Measurements from ENCODE around the gene GPR173. TPM values are rescaled to one million over a fixed set of nuclear protein-coding genes. Genes with fewer than 3 reads are reported as not detected.

Gene GPR173
- total and polyA plus RNA-seq, 2 of the 8 experiments (the other 6 are each of a cell fraction or from before 2014, with no cell fraction given) = 7.0 to 11.3 TPM

GRCh38 chrX:53126377-53126776 is 77.8 kb downstream of the GPR173 start:
- Histone ChIP-seq H2BK120ac (replicated peaks; ENCODE audit: low read depth, low read length) (no peak overlapping the region), H3K79me2 (ENCODE audit: control insufficient read depth in 1 of 2, insufficient read depth in 2 of 2, low read length in 2 of 2) (no peaks in the 10 kb centered on the region; a peak in 1 of 4 replicates), H3K9me3 (ENCODE audit: insufficient read depth in 2 of 2, low read depth in 1 of 2, low read length in 1 of 2) (no peaks in the 10 kb centered on the region), H3K36me3 (ENCODE audit: control insufficient read depth in 2 of 4, insufficient read depth in 4 of 4, low read length in 3 of 4) (peaks cover 0 to 2% (median 0%) of the 10 kb centered on the region in 4 experiments; a peak in 1 of 8 replicates), H3K27me3 (replicated peaks in 1 of 4; ENCODE audit: control insufficient read depth in 3 of 4, extremely low read depth in 1 of 4, insufficient read depth in 3 of 4, low read length in 3 of 4) (no peaks in the 10 kb centered on the region), H2BK20ac (ENCODE audit: low read length) (no peak overlapping the region), H3K18ac (ENCODE audit: extremely low read depth, low read length) (no peak overlapping the region), H2BK15ac (ENCODE audit: low read length) (no peak overlapping the region), H2BK5ac (ENCODE audit: low read depth, low read length) (no peak overlapping the region), H3K23ac (ENCODE audit: insufficient read length) (no peak overlapping the region), H3K4ac (replicated peaks; ENCODE audit: insufficient read length, low read depth, low read length) (no peak overlapping the region), H2AFZ (ENCODE audit: low read length) (no peak overlapping the region), H4K8ac (ENCODE audit: extremely low read depth, insufficient read depth, low read length) (no peak overlapping the region), H3K79me1 (ENCODE audit: low read depth, low read length) (no peaks in the 10 kb centered on the region), H4K20me1 (replicated peaks in 1 of 2; ENCODE audit: control insufficient read depth in 1 of 2, insufficient read depth in 2 of 2, low read length in 2 of 2) (no peaks in the 10 kb centered on the region), H3K23me2 (ENCODE audit: low read depth, low read length) (no peaks in the 10 kb centered on the region), H4K5ac (ENCODE audit: insufficient read length, low read depth, low read length) (no peak overlapping the region), H3K27ac (ENCODE audit: low read depth, low read length) (no peak overlapping the region), H3K9ac (replicated peaks in 1 of 4; ENCODE audit: extremely low read depth in 1 of 4, low read depth in 3 of 4, low read length in 3 of 4) (no peak overlapping the region), H2BK12ac (ENCODE audit: low read depth, low read length) (no peak overlapping the region), H3K14ac (ENCODE audit: insufficient read length) (no peak overlapping the region), H2AK5ac (ENCODE audit: low read depth, low read length) (no peak overlapping the region), H4K91ac (replicated peaks; ENCODE audit: insufficient read length, low read length) (no peak overlapping the region), H3K56ac (replicated peaks; ENCODE audit: insufficient read length, low read depth, low read length) (no peak overlapping the region), H3K4me1 (replicated peaks in 1 of 4; ENCODE audit: control insufficient read depth in 3 of 4, insufficient read depth in 4 of 4, low read length in 3 of 4) (no peaks in the 10 kb centered on the region), H3K4me2 (ENCODE audit: insufficient read depth in 1 of 2, low read depth in 2 of 2, low read length in 2 of 2) (no peak overlapping the region), H3K4me3 (ENCODE audit: extremely low read depth in 1 of 4, insufficient read depth in 2 of 4, low read depth in 3 of 4, low read length in 4 of 4) (no peak overlapping the region)
- CTCF ChIA-PET (ENCODE audit: partially characterized antibody) = no interaction called here
- DNase-seq (ENCODE audit: low read depth in 1 of 2, low spot score in 2 of 2) = no peak
- no peak for FAIRE-seq
- POLR2A ChIA-PET (ENCODE audit: partially characterized antibody) = interaction anchor here (0.6 kb wide), 1 partner anchor 45 kb away, joined by 3 read pairs; no protein-coding TSS in a partner anchor
- 97% methylated on average over 2 of the region's 2 CpGs; no CpG with 5 or more reads in 1 of the 2 experiments for WGBS, 2 experiments (ENCODE audit: extremely low coverage in 1 of 2, insufficient coverage in 1 of 2, insufficient read length in 1 of 2, insufficient replicate concordance in 2 of 2, low coverage in 1 of 2, low lambda C conversion rate in 2 of 2, missing lambda C conversion rate in 1 of 2)
